Endothelial cell of umbilical vein (primary cell): ENCODE results near the gene PKN2. TPM values are rescaled to one million over a fixed set of nuclear protein-coding genes. Genes with fewer than 3 reads are reported as not detected.
"Not testable (repeated sequence)": the region's sequence is repeated elsewhere in the genome, so short reads cannot be mapped to it uniquely, and the experiment has no call there.

Experiments
- BruUV-seq: library from RNA; stranded (reverse); fragments of 400-500 nt; replicated peaks from 2 replicates; lab custom pipeline; 2021; lab: Mats Ljungman, UMichigan
- CTCF ChIA-PET: fragments of 300-600, 350-600 bp; sonication (Branson Sonifier 250); formaldehyde crosslinking; loops from one replicate; lab custom pipeline; 2021; ENCODE audit warnings: antibody characterized with exemption, inconsistent platforms; lab: Charles Lee
- POLR2A ChIA-PET: fragments of 300-600, 350-600 bp; sonication (Branson Sonifier 250); formaldehyde crosslinking; loops from one replicate; lab custom pipeline; 2021; ENCODE audit warnings: antibody characterized with exemption, inconsistent platforms; lab: Charles Lee
- DNase-seq: peaks from one replicate; pipeline ENCODE4 v3.0.0-alpha.2; 2011; ENCODE audit warnings: low read depth, low spot score
- FAIRE-seq: peaks from 2 replicates; lab custom pipeline; 2011; peaks lifted over from hg19 to GRCh38; lab: Jason Lieb, UNC
- H2AFZ ChIP-seq: 2 replicates; pipeline ENCODE4 v1.6.0; 2012; ENCODE audit warnings: low read depth, low read length, control low read depth, inconsistent platforms
- H3K27ac ChIP-seq: 2 replicates; pipeline ENCODE4 v1.5.1; 2011; ENCODE audit warnings: low read depth, mild to moderate bottlenecking, control low read depth, low read length, moderate library complexity; ENCODE audit not compliant: insufficient read depth
- H3K27me3 ChIP-seq, 2 experiments: 2 replicates each; pipeline versions ENCODE4 v1.6.0 to v1.6.1; 2011; ENCODE audit warnings: low read length in 2 of 2, mixed read lengths in 1 of 2; ENCODE audit not compliant: control insufficient read depth in 2 of 2, insufficient read depth in 2 of 2
- H3K36me3 ChIP-seq, 2 experiments: 2 replicates in 1 of 2; 3 replicates in 1 of 2; pipeline ENCODE4 v1.5.1; 2011; ENCODE audit warnings: low read length in 2 of 2, mild to moderate bottlenecking in 1 of 2, moderate library complexity in 1 of 2; ENCODE audit not compliant: control insufficient read depth in 2 of 2, insufficient read depth in 2 of 2; ENCODE audit errors: extremely low read depth in 1 of 2
- H3K4me1 ChIP-seq: 3 replicates; pipeline ENCODE4 v1.5.1; 2011; ENCODE audit warnings: mild to moderate bottlenecking, low read length; ENCODE audit not compliant: control insufficient read depth, insufficient read depth; ENCODE audit errors: extremely low read depth
- H3K4me2 ChIP-seq: 2 replicates; pipeline ENCODE4 v1.6.1; 2011; ENCODE audit warnings: low read length, control low read depth, mixed read lengths; ENCODE audit not compliant: insufficient read depth
- H3K4me3 ChIP-seq, 3 experiments: fragments of 200-600 bp in 1 of 3; sonication (generic), shearing (Covaris generic) in 1 of 3; replicated peaks in 1 of 3; 2 replicates each; pipeline ENCODE4 v1.5.1; 2011 to 2016; ENCODE audit warnings: control low read depth in 3 of 3, low read length in 3 of 3, mild to moderate bottlenecking in 2 of 3, inconsistent platforms in 1 of 3, low read depth in 1 of 3, moderate library complexity in 1 of 3; ENCODE audit not compliant: insufficient read depth in 1 of 3
- H3K79me2 ChIP-seq: 2 replicates; pipeline ENCODE4 v1.6.0; 2012; ENCODE audit warnings: low read length, inconsistent platforms; ENCODE audit not compliant: control insufficient read depth, insufficient read depth
- H3K9ac ChIP-seq: replicated peaks from 2 replicates; pipeline ENCODE3; 2011; ENCODE audit warnings: low read length, control low read depth; ENCODE audit not compliant: insufficient read depth; ENCODE audit errors: extremely low read depth
- H3K9me1 ChIP-seq: replicated peaks from 3 replicates; pipeline ENCODE4 v1.6.0; 2011; ENCODE audit warnings: mild to moderate bottlenecking, low read length; ENCODE audit not compliant: control insufficient read depth, insufficient read depth; ENCODE audit errors: extremely low read depth
- H3K9me3 ChIP-seq: replicated peaks from 2 replicates; pipeline ENCODE4 v1.5.1; 2012; ENCODE audit warnings: low read length, inconsistent platforms; ENCODE audit not compliant: control insufficient read depth, insufficient read depth
- H4K20me1 ChIP-seq: replicated peaks from 2 replicates; pipeline ENCODE3; 2011; ENCODE audit warnings: mild to moderate bottlenecking, low read length; ENCODE audit not compliant: control insufficient read depth, insufficient read depth; ENCODE audit errors: extremely low read depth
- EZH2 ChIP-seq: IDR thresholded peaks from 2 replicates; pipeline ENCODE4 v1.6.1; 2012; ENCODE audit warnings: borderline replicate concordance, low read depth, mild to moderate bottlenecking, moderate library complexity, low read length, inconsistent platforms; ENCODE audit not compliant: severe bottlenecking
- JUN ChIP-seq: IDR thresholded peaks from 2 replicates; pipeline ENCODE4 v1.6.1; 2011; ENCODE audit warnings: borderline replicate concordance, low read depth; ENCODE audit not compliant: insufficient read length, insufficient read depth
- MYC ChIP-seq: IDR thresholded peaks from one replicate; pipeline ENCODE4 v1.6.1; 2011; ENCODE audit warnings: mild to moderate bottlenecking, low read depth, low read length
- POLR2A ChIP-seq: IDR thresholded peaks from 2 replicates; pipeline ENCODE4 v1.6.1; 2012; ENCODE audit warnings: low read depth, mild to moderate bottlenecking, control low read depth, low read length
- POLR2AphosphoS5 ChIP-seq: IDR thresholded peaks from 2 replicates; pipeline ENCODE4 v1.6.1; 2012; ENCODE audit warnings: low read depth, mild to moderate bottlenecking, control low read depth, low read length, moderate library complexity; ENCODE audit not compliant: insufficient read depth
- dilution Hi-C: fragments of 300-500 bp; cut with MboI; formaldehyde crosslinking; loops from one replicate; pipeline ENCODE4 v1.15.0; 2019; ENCODE audit warnings: low sequenced_read_pairs; ENCODE audit not compliant: extremely low pct_ligation_motif_present
- intact Hi-C: fragments of 100-400 bp; cut with micrococcal nuclease; formaldehyde crosslinking; loops from one replicate; pipeline ENCODE4 v1.10.0; 2022
- polyA plus RNA-seq, 4 experiments: library from polyadenylated mRNA; depleted of rRNA in 3 of 4; stranded (reverse) in 3 of 4; unstranded in 1 of 4; fragments of >200 nt; gene quantifications; 2 replicates each; pipeline versions ENCODE4 v1.2.1 to v1.2.3, GENCODE V29; 2011 to 2012; ENCODE audit warnings: missing spikeins in 1 of 4
- total RNA-seq: library from RNA; stranded (reverse); gene quantifications from 2 replicates; pipeline ENCODE4 v1.2.3, GENCODE V29; 2021
- TF ChIP-seq, protein P1 (sequence below), 2 donors: IDR thresholded peaks; 1 replicate in 1 of 2; 2 replicates in 1 of 2; pipeline ENCODE4 v1.5.1; 2011; ENCODE audit warnings: low read length in 2 of 2, mild to moderate bottlenecking in 2 of 2, moderate library complexity in 2 of 2, control low read depth in 1 of 2, inconsistent platforms in 1 of 2, low read depth in 1 of 2; ENCODE audit not compliant: insufficient read depth in 1 of 2; ENCODE audit errors: extremely low read depth in 1 of 2
- TF ChIP-seq, protein P2 (sequence below): IDR thresholded peaks from 2 replicates; pipeline ENCODE4 v1.6.1; 2011; ENCODE audit not compliant: insufficient read depth, insufficient read length

Gene PKN2
- total and polyA plus RNA-seq, 2 donors (not counting 3 experiments of a cell fraction or from before 2014, with no cell fraction given) = 11.5 to 47.3 TPM

DNA sequence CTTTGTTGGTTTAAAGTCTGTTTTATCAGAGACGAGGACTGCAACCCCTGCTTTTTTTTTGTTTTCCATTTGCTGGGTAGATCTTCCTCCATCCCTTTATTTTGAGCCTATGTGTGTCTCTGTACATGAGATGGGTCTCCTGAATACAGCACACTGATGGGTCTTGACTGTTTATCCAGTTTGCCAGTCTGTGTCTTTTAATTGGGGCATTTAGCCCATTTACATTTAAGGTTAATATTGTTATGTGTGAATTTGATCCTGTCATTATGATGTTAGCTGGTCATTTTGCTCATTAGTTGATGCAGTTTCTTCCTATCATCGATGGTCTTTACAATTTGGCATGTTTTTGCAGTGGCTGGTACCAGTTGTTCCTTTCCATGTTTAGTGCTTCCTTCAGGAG, 32.5 kb downstream of the PKN2 start:
- POLR2A ChIA-PET, dilution Hi-C loops: not testable (repeated sequence)

DNA sequence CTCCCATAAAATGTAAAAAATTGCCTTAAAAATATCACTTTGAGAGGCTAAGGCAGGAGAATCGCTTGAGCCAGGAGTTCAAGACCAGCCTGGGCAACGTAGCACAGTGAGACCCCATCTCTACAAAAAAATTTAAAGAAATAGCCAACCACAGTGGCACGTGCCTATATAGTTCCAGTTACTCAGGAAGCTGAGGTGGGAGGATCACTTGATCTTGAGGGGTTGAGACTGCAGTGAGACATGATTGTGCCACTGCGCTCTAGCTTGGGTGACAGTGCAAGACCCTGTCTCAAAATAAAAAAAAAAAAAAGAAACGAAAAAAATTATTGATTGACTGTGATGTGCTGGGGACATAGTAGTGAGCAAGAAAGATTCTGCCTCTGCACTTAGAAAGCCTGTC, 38.4 kb downstream of the PKN2 start:
- dilution Hi-C loops = no loop called here
- FAIRE-seq (no peak), DNase-seq (no peak)
- Histone ChIP-seq H3K36me3 (no peaks in the 10 kb centered on the region), H3K27me3 (no peaks in the 10 kb centered on the region), H3K27ac (no peak overlapping the region), H3K4me3 (no peak overlapping the region), H4K20me1 (peaks cover 11% of the 10 kb centered on the region), H3K9ac (no peak overlapping the region), H3K79me2 (peaks cover 65% of the 10 kb centered on the region), H3K9me3 (no peaks in the 10 kb centered on the region), H3K9me1 (no peaks in the 10 kb centered on the region), H3K4me1 (no peaks in the 10 kb centered on the region), H3K4me2 (no peak overlapping the region), H2AFZ (no peak overlapping the region)
- intact Hi-C loops = no loop called here
- BruUV-seq = no TSS peak
- TF ChIP-seq, protein P1, sequence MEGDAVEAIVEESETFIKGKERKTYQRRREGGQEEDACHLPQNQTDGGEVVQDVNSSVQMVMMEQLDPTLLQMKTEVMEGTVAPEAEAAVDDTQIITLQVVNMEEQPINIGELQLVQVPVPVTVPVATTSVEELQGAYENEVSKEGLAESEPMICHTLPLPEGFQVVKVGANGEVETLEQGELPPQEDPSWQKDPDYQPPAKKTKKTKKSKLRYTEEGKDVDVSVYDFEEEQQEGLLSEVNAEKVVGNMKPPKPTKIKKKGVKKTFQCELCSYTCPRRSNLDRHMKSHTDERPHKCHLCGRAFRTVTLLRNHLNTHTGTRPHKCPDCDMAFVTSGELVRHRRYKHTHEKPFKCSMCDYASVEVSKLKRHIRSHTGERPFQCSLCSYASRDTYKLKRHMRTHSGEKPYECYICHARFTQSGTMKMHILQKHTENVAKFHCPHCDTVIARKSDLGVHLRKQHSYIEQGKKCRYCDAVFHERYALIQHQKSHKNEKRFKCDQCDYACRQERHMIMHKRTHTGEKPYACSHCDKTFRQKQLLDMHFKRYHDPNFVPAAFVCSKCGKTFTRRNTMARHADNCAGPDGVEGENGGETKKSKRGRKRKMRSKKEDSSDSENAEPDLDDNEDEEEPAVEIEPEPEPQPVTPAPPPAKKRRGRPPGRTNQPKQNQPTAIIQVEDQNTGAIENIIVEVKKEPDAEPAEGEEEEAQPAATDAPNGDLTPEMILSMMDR (IDR thresholded peaks at IDR 0.05; ENCODE audit: extremely low read depth in 1 of 2, insufficient read depth in 1 of 2, low read depth in 1 of 2, low read length in 2 of 2) = no peak
- TF ChIP-seq EZH2 (no peak), MYC (no peak), JUN (no peak), POLR2A (no peak), POLR2AphosphoS5 (no peak)
- TF ChIP-seq, protein P2, sequence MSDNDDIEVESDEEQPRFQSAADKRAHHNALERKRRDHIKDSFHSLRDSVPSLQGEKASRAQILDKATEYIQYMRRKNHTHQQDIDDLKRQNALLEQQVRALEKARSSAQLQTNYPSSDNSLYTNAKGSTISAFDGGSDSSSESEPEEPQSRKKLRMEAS = no peak
- ChIA-PET POLR2A (no interaction called here), CTCF (no interaction called here)

More for the DNA sequence above, 32.5 kb downstream of the PKN2 start:
- Histone ChIP-seq H3K79me2 (peaks cover 48% of the 10 kb centered on the region), H4K20me1 (peaks cover 10% of the 10 kb centered on the region)
- FAIRE-seq, H3K27ac ChIP-seq, H2AFZ ChIP-seq, H3K4me3 ChIP-seq, H3K4me1 ChIP-seq, H3K4me2 ChIP-seq, H3K9ac ChIP-seq, H3K36me3 ChIP-seq, CTCF ChIA-PET, intact Hi-C loops, H3K9me3 ChIP-seq, DNase-seq, H3K27me3 ChIP-seq, H3K9me1 ChIP-seq, BruUV-seq: not testable (repeated sequence)
